SW 1271 (cell line): ENCODE measurements around the gene ITPR1.

Experiments
- DNase-seq, 2 experiments: peaks; one replicate each; lab custom pipeline; 2025; lab: John Stamatoyannopoulos, UW

Gene ITPR1

DNA sequence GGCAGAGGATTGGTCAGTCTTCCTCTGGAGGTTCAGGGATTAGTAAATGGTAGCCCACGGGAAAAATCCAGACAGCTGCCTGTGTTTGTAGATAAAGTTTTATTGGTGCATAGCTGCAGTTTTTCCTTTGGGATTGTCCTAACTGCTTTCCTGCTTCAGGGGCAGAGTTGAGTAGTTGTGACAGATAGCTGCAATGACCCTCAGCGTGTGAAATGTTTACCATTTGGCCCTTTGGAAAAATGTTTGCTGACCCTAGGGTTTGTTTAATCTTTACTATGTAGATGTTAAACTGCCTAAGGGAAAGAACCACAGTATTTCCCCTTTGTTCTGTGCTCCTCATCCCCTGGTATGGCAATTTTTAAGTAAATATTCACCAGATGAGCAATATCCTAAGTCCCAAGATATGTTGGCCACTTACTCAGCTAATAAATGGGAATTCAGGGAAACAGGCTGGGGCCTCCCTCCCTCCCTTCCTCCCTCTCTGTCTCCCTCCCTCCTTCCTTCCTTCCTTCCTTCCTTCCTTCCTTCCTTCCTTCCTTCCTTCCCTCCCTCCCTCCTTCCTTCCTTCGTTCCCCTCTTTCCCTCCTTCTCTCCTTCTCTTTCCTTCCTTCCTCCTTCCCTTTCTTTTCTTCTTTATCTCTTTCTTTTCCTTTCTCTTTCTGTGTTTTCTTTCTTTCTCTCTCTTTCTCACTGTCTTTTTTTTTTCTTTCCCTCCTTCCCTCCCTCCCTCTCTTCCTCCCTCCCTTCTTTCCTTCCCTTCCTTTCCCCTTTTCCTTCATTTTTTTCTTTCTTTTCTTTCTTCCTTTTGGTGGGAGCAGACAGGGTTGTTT, 251.5 kb downstream of the ITPR1 start:
- DNase-seq, result no peak

DNA sequence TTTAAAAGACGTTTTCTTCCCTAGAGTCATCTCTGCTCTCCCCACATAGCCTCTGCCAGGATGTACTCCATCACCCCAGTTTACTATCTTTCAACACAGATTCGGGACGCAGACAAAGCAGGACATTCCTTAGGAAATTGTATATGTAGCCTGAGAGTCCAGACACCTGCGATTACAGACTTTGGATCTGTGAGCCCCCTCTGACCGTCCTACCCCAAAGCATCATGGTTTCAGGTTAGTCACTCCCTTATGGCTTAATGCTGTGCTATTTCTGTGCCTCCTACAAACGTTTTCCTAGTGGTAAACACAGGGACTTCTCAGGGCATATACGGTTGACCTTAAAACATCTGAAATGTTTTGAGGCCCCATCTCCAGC, 252.1 kb downstream of the ITPR1 start:
- DNase-seq, result no peak

DNA sequence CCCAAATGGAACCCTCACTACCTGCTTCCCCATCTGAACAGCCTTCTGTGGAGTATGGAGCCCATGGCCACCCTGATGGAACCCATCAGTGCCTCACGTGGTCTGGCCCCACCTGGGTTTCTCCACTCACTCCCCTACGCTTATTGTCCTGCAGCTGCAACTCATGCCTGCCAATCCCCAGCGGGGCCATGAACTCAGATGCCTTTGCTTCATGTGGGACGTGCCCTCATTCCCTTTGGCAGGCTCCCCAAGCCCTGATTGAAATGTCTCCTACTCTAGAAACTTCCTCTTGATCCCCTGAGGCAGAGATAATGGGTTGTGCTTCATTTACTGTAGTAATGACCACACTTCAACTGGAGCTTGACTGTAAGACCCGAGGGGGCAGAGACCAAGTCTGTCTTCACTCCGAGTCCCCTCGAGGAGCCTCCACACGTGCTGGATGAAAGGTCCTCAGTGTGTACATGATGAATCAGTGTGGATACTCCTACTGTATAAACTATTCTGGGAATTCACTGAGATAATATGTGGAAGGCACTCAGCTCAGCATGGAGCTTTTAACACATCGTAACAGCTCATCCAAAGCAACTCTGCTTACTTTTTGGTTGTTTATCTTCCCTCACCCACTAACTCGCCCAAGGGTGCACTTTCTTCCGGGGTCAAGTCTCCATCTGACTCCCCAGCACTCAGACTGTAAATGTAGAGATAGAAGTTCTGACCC, 253.3 kb downstream of the ITPR1 start:
- no peak for DNase-seq

DNA sequence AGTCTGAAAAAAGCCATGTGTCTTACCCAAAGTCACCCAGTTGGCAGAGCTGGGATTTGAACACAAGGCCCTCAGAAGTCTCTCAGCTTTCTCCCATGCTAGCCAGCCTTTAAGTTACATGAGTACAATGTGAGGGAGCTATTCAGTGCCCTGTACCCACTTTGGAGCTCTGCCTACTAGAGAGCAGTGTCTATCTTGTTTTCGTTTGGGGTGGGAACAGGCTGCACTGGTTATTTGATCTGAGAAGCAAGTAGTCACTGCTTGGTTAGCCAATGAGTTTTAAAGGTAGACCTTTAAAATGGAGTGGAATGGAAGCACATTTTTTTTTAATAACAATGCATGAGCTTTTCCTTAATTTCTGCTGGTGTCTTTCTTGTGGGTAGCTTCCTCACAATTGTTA, 255.0 kb downstream of the ITPR1 start:
- no peak for DNase-seq

DNA sequence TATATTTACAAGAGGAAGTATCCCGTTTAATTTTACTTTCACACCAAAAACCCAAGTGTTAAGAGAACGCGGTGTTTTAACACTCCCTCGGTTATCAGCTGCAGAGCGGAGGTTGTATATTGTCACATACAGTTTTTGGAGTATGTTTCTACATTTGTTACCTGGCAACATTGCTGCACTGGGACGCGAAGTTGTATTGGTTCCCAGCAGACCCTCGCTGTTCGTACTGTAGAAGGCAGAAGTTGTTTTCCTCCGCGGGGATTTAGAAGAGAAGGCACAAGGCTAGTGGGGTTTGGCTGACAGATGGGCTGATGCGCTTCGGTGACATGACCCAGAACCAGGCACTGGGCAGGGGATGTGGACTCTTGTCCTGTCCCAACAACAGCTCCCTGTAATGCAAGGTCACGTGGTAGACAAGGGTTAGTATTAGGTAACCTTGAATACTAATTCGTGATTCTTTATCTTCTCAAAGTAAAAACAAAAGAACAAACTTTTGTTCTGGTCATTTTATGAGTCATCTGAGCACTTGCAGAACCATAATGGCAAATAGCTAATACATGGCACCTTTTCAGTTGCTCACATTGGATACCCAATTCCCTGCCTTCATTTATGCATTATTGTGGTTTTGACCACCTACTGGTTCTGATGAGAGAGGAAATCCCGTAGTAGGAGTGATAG, 255.7 kb downstream of the ITPR1 start:
- no peak for DNase-seq

DNA sequence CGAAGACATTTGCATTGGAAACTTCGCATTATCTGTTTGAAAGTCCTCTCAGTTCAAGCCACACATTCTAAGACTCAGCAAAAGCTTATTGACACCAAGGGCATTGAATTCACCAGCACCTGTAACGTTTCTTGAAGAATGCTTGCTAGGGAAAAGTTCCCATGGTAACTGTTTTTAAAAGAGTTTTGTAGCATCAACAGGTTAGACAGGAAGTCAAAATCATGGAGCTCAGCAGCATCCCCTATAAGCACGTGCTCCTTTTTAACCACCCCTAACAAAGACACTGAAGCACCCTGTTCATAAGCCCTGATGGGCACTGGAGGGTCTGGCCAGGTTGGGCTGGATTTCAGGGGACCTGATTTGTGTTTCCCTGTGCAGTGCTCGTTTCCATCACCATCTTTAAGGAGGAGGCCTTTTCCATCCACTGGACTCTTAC, 256.4 kb downstream of the ITPR1 start:
- no peak for DNase-seq

DNA sequence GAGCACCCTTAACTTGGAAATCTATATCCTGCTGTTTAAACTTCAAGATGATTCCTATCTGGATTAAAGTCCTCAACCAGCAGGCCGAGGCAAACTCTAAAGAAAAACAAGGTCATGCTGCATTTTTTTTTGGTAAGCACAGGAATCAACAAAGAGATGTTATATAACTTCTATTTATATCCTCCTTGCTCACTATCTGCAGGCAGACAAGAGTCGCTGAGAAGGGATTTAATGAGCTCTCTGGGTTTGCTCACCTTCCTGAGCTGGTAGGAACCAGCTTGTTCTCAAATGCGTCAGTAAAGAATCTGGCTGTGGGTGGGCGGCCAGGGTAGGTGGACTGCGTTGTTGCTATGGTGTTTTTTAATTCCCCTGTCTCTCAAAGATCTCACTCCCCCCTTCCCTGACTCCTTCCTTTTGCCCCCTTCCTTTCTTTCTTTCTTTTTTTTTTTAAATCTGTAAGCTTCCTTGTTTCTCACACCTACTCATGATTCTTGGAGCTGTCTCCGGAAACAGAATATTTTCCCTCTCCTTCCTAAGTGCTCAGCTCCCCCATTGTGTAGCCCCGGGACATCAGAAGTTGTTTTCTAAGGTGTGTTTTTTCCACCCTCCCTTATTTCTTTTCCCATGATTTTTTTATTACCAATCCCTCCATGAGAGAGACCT, 257.3 kb downstream of the ITPR1 start:
- no peak for DNase-seq

DNA sequence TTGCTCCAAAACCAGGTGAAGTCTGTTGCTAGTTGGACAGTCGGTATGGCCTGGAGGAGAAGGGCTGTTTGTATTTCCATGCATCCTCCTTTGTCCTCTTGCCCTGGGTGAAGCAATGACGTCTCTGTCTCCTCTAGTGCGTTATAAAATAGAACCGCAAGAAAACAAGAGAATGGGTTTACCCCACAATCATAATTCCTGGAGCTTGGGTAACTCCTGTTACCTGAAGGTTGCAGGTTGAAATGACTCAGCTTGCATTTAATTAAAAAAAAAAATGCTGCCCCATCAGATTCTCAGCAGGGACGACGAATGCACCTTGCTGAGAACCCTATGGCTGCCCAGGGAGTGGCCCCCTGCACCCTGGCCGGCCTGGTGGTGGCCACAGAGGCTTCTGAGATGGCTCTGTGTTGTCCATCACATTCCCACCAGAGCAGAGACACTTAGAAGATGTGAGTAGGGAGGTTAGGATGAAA, 257.9 kb downstream of the ITPR1 start:
- no peak for DNase-seq

DNA sequence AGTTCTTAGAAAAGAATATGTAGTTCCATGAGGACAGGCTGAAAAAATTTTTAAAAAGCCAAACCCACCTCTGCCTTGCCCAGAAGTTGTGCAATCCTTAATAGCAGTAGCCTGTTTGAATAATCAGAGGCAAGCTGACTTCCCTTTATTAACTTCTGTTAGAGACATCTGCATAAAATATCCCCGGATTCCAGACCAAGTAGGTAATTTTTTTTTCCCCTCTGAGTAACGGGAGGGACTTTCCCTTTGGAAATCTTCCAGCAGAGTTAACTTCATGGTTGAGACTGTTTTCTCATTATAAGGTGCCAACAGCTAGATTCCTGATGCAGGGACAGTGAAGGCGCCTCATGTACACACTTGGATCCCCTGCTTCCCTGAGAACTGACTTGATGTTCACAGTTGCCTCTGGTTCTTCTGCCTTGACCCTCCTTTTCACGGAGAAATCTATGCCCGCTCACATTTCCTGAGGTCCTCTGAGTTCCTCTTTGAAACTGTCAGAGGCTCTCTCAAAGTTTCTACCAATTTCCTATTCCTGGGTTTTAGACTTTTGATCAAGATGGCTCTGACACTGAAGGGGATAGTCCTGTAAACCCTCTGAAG, 258.5 kb downstream of the ITPR1 start:
- no peak for DNase-seq

DNA sequence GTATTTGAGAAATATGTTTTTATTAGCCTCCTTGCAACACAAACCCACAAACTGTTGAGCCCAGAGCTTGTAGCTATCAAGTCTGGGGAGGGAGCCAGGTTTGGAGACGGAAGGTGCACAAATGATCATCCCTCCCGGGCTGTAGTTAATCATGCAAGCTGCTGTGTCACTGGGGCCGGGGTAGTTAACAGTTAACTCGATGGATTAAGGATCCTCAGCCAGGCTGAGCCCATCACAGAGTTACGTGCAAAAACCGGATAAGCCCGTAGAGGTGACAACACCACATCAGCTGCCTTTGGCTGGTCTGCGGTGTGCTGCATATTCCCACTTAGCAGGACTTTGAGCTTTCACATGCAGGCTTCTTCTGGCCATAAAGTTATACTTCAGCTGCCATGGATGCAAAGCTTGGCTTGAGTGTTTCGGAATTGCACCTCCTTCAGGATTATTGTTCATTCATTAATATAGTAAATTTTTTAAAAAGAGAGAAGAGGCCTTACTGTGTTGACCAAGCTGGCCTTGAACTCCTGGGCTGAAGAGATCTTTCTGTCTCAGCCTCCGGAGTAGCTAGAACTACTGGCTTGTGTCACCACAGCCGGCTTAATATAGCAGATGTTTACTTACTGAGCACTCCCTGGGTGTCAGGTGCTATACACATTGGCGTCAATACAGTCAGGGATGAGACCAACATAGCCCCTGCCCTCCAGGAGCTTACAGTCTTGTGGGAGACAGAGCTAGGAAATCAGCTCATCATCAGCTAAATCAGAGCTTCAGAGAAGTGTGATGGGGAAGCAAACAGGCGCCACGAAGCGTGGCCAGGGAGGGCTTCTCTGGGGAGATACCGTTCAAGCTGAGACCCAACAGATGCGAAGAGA, 259.3 kb downstream of the ITPR1 start:
- DNase-seq, result no peak

DNA sequence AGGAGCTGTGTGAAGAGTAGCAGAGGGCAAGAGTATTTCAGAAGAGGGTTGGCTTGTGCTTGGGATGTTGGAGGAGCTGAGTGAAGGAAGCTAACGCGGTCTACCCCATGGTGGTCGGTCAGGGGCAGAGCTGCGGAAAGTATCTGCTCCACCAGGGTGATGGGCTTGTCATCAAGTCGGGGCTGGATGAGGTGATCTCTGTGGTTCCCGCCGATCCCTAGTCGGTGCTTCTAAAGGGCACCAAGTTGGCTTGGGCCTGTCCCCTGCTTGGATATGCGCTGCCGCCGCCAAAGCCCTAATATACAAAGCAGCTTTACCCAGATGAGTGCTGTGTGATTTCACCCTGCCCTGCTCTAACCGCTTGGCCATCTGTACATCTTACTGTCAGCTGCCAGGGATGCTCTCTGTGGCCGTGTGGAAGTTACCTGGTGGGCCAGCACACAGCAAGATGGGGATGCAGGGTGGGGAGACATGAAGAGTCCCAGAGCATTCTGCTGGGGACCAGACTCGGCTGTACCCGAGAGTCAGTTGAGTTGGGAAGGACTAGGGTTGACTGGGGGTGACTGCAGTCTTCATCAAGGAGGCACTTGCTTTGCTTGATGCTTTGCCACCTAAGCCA, 260.0 kb downstream of the ITPR1 start:
- DNase-seq, result no peak

DNA sequence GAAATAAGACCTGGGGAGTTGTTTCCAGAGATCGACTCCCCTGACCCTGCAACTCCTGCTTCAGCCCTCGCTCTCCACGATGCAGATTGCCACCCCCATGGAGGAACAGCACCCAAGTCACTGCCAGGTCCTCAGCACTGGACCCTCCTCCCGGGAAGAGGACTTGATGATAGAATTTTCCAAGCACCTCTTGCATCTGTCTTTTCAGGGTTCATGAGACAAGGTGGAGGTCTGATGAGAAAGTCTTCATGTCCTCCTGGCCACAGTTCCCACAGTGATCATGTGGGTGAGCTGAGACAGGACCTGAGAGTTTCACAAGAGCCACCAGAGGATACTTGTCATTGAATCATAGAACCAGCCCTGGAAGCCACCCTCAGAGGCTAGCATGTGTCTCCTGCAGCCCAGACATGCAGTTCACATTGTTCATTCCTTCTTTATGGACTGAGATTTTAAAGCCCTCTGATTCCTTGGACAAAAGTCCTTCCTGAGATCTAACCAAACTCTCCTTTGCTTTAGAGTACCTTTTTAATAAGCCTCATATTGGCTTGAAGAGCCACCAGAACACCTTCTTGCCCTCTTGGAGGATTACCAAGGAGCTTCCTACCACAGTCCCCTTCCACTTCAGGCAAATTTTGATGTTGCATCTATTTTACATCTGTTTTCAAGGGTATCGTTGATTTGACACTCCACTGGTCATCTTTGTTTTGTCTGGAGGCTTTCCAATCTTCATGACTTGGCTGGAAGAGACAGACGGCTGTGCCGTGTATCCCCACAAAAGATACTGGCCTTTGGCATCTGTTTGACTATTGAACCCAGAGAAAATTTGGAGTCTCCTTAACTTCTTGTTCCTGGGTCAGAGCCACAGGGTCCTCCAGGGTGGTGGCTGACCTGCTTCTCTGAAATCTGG, 261.3 kb downstream of the ITPR1 start:
- no peak for DNase-seq

DNA sequence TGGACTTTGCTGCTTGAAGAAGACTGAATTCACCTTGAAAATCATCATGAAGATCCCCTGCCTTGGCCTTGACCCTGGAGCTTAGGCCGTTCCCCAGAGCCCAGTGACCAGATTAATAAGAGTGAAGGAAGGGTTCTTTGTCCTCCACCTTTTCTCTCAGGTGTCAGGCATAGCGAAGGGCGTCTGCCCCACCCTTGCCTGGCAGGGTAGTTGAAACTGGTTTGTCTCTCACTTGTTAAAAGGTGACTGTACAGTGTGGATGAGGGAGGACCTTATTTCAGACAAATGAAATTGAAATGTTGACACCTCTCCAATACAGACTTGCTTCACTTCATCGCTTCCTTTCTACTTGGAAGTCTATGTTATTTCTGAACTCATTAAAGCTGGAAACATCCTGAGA, 262.4 kb downstream of the ITPR1 start:
- DNase-seq, result no peak

DNA sequence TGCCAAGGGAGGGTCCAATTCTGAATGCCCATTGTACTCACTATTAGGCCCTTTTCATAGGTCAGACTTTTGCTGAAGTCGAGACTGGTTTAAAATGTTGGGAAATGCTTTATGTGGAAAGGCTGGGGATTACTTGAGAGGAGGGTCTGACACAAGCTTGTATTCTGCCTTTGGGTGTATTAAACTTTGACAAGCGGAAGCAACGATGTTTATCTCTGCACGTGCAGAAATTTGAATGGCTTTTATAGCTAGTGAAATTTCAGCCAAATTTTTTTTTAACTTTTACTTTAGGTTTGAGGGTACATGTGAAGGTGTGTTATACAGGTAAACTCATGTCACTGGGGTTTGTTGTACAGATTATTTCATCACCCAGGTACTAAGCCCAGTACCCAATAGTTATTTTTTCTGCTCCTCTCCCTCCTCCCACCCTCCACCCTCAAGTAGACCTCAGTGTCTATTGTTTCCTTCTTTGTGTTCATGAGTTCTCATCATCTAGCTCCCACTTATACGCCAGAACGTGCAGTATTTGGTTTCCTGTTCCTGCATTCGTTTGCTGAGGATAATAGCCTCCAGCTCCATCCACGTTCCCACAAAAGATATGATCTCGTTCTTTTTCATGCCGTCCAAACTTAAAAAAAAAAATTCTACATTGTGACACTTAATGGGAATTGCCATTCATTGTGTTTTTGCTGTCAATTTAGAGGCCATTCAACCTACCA, 263.1 kb downstream of the ITPR1 start:
- no peak for DNase-seq

DNA sequence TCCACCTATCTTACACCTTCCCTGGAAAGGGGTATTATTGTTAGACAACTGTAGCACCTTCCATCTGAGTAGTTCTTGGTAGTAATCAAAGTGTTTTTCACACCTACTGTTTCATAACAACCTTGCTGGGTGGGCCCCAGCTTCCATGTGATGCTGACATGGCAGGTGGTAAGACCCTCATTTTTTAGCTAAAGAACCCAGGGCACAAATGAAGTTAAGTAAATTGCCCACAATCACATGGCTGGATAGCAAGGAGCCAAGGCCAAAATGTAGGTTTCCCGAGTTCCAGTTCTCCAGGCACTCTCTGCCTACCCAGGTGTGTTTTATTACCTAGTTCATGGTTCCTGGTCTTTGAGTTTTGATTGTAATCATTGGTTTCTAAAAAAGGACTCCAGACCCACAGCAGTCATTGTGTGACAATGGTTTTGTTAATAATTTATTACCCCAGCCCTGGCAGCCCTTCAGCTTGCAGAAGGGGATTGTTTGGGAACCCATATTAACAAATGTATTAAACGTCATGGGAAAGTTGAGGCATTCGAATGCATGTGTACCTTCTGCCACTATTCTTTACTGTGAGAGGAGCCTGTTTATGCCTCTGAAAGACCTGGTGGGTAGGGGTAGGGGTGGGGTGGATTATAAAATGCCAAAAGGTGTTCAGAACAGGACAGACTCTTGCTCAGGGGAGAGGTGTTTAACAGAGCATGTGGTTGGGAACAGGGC, 263.9 kb downstream of the ITPR1 start:
- no peak for DNase-seq

DNA sequence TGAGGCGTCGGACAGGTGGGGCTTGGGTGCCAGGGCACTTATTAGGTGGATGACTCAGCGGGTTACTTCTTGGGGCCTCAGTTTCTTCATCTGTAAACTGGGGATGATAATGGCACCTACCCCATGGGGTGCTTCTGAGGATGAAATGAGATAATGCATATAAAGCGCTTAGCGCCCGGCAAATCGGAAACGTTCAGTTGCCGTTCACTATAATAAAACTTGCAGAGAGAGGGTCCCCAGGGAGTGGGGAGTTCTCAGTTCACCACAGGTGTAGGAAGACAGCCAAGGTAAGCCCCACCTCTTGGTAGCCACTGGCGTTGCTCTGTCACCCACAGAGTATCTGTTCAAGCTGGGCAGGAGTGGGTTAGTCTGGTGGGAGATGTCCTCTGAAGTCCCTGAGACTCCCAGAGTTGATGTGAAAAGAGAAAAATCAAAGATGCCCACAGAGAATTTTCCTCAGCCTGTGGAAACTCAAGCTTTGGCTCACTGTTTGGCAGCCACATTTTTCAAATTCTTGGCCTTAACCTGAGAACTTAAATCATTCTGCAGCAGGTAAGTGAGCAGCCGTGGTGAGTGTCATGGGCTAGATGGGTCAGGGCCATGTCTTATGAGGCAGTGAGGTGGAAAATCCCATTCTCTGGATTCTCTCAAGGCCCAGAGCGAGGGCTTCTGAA, 264.6 kb downstream of the ITPR1 start:
- DNase-seq, result no peak

DNA sequence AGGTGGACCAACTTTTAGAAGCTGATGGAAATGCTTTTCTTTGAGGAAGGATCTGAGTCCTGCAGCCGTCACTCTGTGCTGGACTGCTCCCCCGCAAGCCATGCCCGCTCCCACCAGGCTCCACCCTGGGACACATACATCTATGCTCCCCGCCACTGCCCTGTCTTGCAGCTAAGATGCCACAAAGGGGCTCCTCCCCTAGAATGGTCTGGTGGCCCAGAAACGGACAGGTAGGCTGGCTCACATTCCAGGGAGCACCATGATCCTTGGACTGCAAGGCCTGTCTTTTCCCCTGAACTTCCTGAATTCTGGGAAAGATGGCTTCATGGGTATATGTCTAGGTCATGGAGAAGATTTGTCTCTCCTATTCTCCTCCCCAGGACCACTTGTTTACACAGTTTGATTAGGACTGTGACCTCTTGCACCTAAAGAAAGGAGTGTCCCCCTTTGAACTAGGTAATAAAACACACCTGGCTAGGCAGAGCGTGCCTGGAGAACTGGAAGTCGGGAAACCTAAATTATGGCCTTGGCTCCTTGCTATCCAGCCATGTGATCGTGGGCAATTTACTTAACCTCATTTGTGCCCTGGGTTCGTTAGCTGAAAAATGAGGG, 265.2 kb downstream of the ITPR1 start:
- DNase-seq, result no peak
